GM19397 (cell line): ENCODE measurements around the gene RAI1.
"Not testable (repeated sequence)": the region's sequence is repeated elsewhere in the genome, so short reads cannot be mapped to it uniquely, and the experiment has no call there.

Experiments
- ATAC-seq: cut with Tn5 transposase; IDR thresholded peaks from one replicate; pipeline ENCODE4 v1.9.1; 2021; ENCODE audit warnings: mild to moderate bottlenecking, moderate library complexity; ENCODE audit not compliant: unreplicated experiment

Gene RAI1

GRCh38 chr17:17663160-17664063 lies 17.8 kb upstream of the RAI1 start:
- peak; percentile 87 for ATAC-seq

GRCh38 chr17:17664064-17664452 lies 17.2 kb upstream of the RAI1 start:
- ATAC-seq = no peak

DNA sequence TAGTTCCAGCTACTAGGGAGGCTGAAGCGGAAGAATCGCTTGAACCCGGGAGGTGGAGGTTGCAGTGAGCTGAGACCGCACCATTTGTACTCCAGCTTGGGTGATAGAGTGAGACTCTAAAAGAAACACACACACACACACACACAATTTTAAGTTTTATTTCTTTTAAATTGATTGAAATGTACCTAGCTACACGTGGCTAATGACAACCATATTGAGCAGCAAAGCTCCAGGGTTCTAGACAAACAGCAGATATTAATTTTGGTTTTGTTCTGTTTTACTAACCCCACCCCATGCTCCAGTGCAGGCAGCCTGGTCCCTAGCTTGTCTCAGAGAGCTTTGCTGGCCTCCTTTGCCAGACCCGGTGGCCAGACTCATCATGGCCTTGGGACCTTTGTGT lies 16.0 kb upstream of the RAI1 start:
- ATAC-seq = no peak

- ATAC-seq = no peak
Measured at GRCh38 chr17:17666111-17666714, 15.0 kb upstream of the RAI1 start.

- ATAC-seq = no peak
Measured at GRCh38 chr17:17667231-17667630, 14.0 kb upstream of the RAI1 start.

DNA sequence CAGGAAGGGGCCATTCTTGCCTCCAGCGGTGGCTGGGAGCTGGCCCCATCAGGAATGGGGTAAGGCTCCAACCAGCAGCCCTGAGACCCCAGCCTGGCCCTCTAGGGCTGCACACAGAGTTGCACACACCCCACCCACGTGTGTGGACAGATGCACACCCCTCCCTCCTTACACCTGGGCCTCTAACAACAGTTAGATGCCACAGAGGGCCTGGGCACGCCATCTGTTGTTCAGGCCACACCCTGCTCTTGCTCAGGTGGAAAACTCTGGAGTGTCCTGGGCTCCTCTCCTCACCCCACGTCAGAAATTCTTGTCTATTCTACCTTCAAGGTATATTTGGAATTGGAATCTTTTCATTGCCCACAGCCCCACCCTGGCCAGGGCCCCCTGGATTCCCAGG lies 13.3 kb upstream of the RAI1 start:
- ATAC-seq = no peak

GRCh38 chr17:17668358-17668757 lies 12.9 kb upstream of the RAI1 start:
- no peak for ATAC-seq

DNA sequence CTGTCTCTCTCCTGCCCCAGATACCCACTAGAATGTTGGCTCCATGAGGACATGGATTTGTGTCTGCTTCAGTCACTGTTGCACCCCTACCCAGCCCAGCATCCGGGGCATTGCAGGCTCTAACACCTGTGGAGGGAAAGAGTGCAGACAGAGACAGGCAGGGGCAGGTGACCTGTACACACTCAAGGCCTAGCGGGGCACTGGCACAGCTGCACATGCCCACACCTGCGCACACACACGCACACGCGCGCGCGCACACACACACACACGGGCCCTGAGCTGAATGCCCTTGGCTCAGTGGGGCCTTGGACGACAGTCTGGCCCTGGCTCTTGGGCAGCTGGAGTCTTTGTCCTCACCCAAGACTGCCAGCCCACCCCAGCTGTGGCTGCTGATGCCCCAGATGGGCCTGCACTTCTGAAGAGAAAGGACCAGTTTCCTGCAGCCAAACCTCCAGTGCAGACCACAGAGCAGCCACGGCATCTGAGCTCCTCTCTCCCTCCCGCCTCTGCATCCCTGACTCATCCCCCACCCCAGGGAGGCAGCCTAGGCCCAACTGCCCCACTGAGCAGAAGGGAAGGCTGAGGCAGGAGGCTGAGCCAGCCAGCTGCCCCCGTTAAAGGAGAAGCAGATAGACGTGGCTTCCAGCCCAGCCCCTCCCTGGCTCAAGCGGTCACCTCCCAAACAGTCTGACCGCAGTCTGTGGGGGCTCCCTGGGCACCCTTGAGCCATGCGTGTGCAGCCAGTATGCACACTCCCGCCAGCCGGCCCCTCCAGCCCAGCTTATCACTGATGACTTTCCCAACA lies 12.3 kb upstream of the RAI1 start:
- ATAC-seq = no peak

DNA sequence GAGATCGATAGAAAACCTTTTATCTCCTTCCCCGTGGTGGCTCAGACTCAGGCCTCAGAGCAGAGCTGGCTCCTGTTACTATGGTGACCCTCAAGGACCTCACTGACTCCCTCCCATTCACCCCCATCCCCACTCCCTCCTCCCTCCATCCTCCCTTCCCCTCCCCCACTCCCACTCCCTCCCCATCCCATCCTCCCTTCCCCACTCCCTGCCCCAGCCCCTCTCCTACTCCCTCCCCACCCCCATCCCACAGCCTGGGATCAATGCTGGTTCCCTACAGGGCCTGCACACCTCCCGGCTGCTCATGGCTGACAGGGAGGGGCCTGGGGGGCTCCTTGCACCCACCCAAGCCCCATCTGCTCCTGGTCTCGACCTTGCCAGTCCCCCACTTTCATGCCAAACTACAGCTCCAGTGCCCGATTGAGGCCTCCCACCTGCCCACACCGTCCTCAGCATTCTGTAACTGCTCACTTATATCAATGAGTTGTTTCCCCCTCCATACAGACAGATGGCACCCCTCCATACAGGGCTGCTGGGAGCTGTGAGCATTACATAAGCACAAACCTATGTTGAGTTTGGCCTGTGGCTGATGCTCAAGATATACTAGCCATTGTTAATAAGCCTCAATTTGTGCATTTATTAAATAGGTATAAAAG lies 11.6 kb upstream of the RAI1 start:
- no peak for ATAC-seq

GRCh38 chr17:17670701-17671305 lies 10.5 kb upstream of the RAI1 start:
- ATAC-seq = no peak

DNA sequence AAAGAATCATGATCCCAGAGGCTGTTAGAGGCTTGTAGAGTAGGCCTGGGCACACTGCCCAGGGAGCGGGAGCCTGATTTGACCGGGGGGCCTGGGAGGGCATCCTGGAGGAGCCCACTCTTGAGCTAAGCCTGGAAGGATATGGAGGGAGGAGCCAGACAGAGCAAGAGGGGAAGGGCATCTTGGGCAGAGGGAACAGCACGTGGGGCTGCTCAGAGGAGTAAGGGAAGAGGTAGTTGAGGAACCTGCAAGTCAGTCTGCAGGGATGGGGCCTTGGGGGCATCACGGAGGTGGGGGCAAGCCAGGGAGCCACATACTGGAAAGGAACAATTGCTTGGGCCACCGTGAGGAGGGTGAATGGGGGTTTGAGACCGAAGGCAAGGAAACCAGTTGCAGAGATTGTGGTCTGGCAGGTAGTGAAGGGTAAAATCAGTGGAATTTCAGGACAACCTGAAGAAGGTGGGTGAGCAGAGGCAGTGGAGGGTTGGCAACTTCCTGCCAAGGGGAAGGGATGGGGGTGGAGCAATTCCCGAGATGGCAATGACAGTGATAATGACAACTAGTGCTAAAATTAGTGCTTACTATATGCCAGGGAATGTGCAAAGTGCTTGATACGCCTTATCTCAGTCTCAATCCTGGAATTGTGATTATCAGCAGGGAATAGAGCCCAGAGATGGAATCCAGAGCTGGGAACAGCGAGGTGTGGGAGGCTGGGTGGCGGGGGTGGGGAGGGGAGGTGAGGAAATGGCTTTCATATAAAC lies 9.7 kb upstream of the RAI1 start:
- no peak for ATAC-seq

DNA sequence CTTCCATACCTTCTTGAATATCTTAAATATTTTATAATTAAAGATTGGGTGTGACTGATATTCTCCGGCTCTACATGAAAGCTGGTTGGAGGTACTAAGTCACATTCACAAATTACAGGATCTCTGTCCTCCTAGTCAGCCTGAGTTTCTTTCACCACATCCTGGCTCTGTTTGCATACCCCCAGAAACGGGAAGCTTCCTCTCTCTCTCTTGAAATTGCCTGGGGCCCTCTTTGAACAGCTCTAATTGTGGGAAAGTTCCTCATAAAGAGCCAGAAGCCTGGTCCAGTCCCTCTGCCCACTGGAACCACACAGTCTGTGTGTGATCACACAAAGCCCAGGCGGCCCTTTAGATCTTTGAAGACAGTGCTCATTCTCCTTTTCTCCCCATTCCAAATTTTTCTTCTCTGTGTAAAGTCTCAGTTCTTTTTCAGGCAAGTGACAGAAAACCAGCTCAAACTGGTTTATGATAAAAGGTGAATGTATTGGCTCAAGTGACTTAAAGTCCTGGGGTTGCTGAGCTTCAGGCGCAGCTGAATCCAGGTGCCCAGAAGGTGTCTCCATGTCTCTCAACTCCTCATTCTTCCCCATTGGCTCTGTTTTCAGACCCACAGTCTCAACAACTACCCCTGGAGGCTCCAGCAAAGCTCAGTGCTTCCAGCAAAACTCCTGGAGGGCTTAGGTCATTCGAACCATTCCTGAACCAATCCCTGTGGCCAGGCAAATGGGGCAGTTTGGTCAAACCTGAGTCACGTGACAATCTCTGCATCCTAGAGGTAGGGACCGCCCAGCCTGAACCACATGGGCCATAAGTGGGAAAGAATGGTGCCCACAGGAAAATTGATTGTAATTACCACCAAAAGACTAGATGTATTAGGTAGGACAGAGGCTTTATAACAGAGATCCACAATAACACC lies 8.5 kb upstream of the RAI1 start:
- no peak for ATAC-seq

GRCh38 chr17:17675416-17675815 lies 5.8 kb upstream of the RAI1 start:
- no peak for ATAC-seq

GRCh38 chr17:17675925-17676534 lies 5.2 kb upstream of the RAI1 start:
- no peak for ATAC-seq

DNA sequence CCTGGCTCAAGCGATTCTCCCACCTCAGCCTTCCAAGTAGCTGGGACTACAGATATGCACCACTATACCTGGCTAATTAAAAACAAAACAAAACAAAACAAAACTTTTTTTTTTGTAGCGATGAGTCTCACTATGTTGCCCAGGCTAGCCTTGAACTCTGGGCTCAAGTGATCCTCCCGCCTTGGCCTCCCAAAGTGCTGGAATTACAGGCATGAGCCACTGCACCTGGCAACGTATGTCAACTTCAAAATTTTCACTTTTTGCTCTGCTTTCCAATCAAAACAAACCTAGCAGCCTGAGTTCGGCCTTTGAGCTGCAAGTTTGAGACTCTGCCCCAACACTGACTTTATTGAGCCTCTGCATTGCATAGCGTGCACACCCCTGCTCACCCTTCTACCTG lies 4.5 kb upstream of the RAI1 start:
- ATAC-seq = no peak

GRCh38 chr17:17677299-17678040 lies 3.8 kb upstream of the RAI1 start:
- ATAC-seq = no peak

GRCh38 chr17:17678063-17678699 lies 3.1 kb upstream of the RAI1 start:
- ATAC-seq = not testable (repeated sequence)
